ENCODE results near the gene PTPN4. TPM values are rescaled to one million over a fixed set of nuclear protein-coding genes. Genes with fewer than 3 reads are reported as not detected.

The PTPN4 gene
- total RNA-seq, 1 experiment from 2014 or later: 46.8 TPM

- Histone ChIP-seq H3K27me3 (replicated peaks; ENCODE audit: control insufficient read depth, insufficient read depth, low read length) (no peaks in the 10 kb centered on the region), H3K4me1 (peaks cover 4% of the 10 kb centered on the region; the same call in 1 of the 2 replicates), H3K36me3 (ENCODE audit: control insufficient read depth, insufficient read depth, low read length) (no peaks in the 10 kb centered on the region), H3K9me3 (no peaks in the 10 kb centered on the region), H3K4me3 (ENCODE audit: low read depth, low read length) (peak overlapping the region; percentile 81)
- H3K9me3 Mint-ChIP-seq (ENCODE audit: unreplicated experiment): no peaks in the 10 kb centered on the region
- intact Hi-C loops (cut with micrococcal nuclease; ENCODE audit: unreplicated experiment): loop anchor here (2.0 kb wide), 1 partner anchor 304 kb away; no protein-coding TSS in a partner anchor
- peaks cover 28% of the 10 kb centered on the region for H3K4me1 Mint-ChIP-seq (ENCODE audit: low read depth, unreplicated experiment)
- H3K27me3 Mint-ChIP-seq (ENCODE audit: insufficient read depth, unreplicated experiment): no peaks in the 10 kb centered on the region
- H3K4me3 Mint-ChIP-seq (ENCODE audit: unreplicated experiment): peak overlapping the region; percentile 84
- ChIA-PET CTCF (interaction anchor here (0.6 kb wide), 2 partner anchors 25 to 1947 kb away, joined by 3 read pairs; no protein-coding TSS in a partner anchor), POLR2A (interaction anchor here (0.6 kb wide), 1 partner anchor 82 kb away, joined by 12 read pairs; the partner anchor contains the start of gene TMEM177)
- TSS peak; percentile 44 for BruUV-seq (replicated peaks)
- H3K27ac Mint-ChIP-seq (ENCODE audit: unreplicated experiment): peak overlapping the region; percentile 92
- TF ChIP-seq CTCF (IDR thresholded peaks at IDR 0.05; ENCODE audit: insufficient read depth in 1 of 2, low read depth in 1 of 2, low read length in 1 of 2, severe bottlenecking in 1 of 2, unreplicated experiment in 1 of 2): no peak
- peaks cover 14% of the 10 kb centered on the region for H3K36me3 Mint-ChIP-seq (ENCODE audit: insufficient read depth, unreplicated experiment)
- DNase-seq: peak in 1 of 2 experiments; percentile 22
Observed at GRCh38 chr2:119760956-119761275, 1.2 kb downstream of the PTPN4 start.

GRCh38 chr2:119764832-119765231 is 5.1 kb downstream of the PTPN4 start:
- intact Hi-C loops (cut with micrococcal nuclease; ENCODE audit: unreplicated experiment): no loop called here
- no peak overlapping the region for H3K4me3 ChIP-seq (ENCODE audit: low read depth, low read length)
- no peaks in the 10 kb centered on the region for H3K36me3 ChIP-seq (ENCODE audit: control insufficient read depth, insufficient read depth, low read length)
- Mint-ChIP-seq H3K4me3 (ENCODE audit: unreplicated experiment) (no peak overlapping the region), H3K9me3 (ENCODE audit: unreplicated experiment) (no peaks in the 10 kb centered on the region), H3K36me3 (ENCODE audit: insufficient read depth, unreplicated experiment) (peaks cover 7% of the 10 kb centered on the region), H3K27me3 (ENCODE audit: insufficient read depth, unreplicated experiment) (no peaks in the 10 kb centered on the region), H3K4me1 (ENCODE audit: low read depth, unreplicated experiment) (peaks cover 26% of the 10 kb centered on the region), H3K27ac (ENCODE audit: unreplicated experiment) (no peak overlapping the region)
- ChIA-PET POLR2A (interaction anchor here (0.7 kb wide), 1 partner anchor 507 kb away, joined by 3 read pairs; no protein-coding TSS in a partner anchor), CTCF (no interaction called here)
- H3K27me3 ChIP-seq (replicated peaks; ENCODE audit: control insufficient read depth, insufficient read depth, low read length): no peaks in the 10 kb centered on the region
- DNase-seq: no peak
- BruUV-seq (replicated peaks): no TSS peak
- no peaks in the 10 kb centered on the region for H3K9me3 ChIP-seq
- H3K4me1 ChIP-seq: peaks cover 9% of the 10 kb centered on the region; the same call in 1 of the 2 replicates
- TF ChIP-seq CTCF (IDR thresholded peaks at IDR 0.05; ENCODE audit: insufficient read depth in 1 of 2, low read depth in 1 of 2, low read length in 1 of 2, severe bottlenecking in 1 of 2, unreplicated experiment in 1 of 2): no peak

- no peak overlapping the region for H3K4me3 ChIP-seq (ENCODE audit: low read depth, low read length)
- DNase-seq: no peak
- intact Hi-C loops (cut with micrococcal nuclease; ENCODE audit: unreplicated experiment): no loop called here
- CTCF ChIA-PET: no interaction called here
- POLR2A ChIA-PET: no interaction called here
- peaks cover 9% of the 10 kb centered on the region; the same call in 1 of the 2 replicates for H3K4me1 ChIP-seq
- TF ChIP-seq CTCF (IDR thresholded peaks at IDR 0.05; ENCODE audit: insufficient read depth in 1 of 2, low read depth in 1 of 2, low read length in 1 of 2, severe bottlenecking in 1 of 2, unreplicated experiment in 1 of 2): no peak
- H3K4me1 Mint-ChIP-seq (ENCODE audit: low read depth, unreplicated experiment): peaks cover 26% of the 10 kb centered on the region
- no peak overlapping the region for H3K27ac Mint-ChIP-seq (ENCODE audit: unreplicated experiment)
- no TSS peak for BruUV-seq (replicated peaks)
- no peaks in the 10 kb centered on the region for H3K27me3 Mint-ChIP-seq (ENCODE audit: insufficient read depth, unreplicated experiment)
- no peaks in the 10 kb centered on the region for H3K9me3 Mint-ChIP-seq (ENCODE audit: unreplicated experiment)
- no peaks in the 10 kb centered on the region for H3K36me3 ChIP-seq (ENCODE audit: control insufficient read depth, insufficient read depth, low read length)
- peaks cover 6% of the 10 kb centered on the region for H3K36me3 Mint-ChIP-seq (ENCODE audit: insufficient read depth, unreplicated experiment)
- H3K27me3 ChIP-seq (replicated peaks; ENCODE audit: control insufficient read depth, insufficient read depth, low read length): no peaks in the 10 kb centered on the region
- H3K9me3 ChIP-seq: no peaks in the 10 kb centered on the region
- no peak overlapping the region for H3K4me3 Mint-ChIP-seq (ENCODE audit: unreplicated experiment)
Observed at GRCh38 chr2:119765433-119766002, 5.8 kb downstream of the PTPN4 start.

Data from Caco-2 (cell line).